Right forelimb (tissue), 1 donor: Measurements from ENCODE around the gene RPUSD3.
A peak's percentile ranks its signal among the peaks of the same experiment; 100 is the strongest.
"Not testable (repeated sequence)": the region's sequence is repeated elsewhere in the genome, so short reads cannot be mapped to it uniquely, and the experiment has no call there.

ENCODE experiments used
- DNase-seq: peaks from one replicate; pipeline ENCODE4 v3.0.0-alpha.2; 2018

Gene RPUSD3, protein sequence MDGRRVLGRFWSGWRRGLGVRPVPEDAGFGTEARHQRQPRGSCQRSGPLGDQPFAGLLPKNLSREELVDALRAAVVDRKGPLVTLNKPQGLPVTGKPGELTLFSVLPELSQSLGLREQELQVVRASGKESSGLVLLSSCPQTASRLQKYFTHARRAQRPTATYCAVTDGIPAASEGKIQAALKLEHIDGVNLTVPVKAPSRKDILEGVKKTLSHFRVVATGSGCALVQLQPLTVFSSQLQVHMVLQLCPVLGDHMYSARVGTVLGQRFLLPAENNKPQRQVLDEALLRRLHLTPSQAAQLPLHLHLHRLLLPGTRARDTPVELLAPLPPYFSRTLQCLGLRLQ

DNA sequence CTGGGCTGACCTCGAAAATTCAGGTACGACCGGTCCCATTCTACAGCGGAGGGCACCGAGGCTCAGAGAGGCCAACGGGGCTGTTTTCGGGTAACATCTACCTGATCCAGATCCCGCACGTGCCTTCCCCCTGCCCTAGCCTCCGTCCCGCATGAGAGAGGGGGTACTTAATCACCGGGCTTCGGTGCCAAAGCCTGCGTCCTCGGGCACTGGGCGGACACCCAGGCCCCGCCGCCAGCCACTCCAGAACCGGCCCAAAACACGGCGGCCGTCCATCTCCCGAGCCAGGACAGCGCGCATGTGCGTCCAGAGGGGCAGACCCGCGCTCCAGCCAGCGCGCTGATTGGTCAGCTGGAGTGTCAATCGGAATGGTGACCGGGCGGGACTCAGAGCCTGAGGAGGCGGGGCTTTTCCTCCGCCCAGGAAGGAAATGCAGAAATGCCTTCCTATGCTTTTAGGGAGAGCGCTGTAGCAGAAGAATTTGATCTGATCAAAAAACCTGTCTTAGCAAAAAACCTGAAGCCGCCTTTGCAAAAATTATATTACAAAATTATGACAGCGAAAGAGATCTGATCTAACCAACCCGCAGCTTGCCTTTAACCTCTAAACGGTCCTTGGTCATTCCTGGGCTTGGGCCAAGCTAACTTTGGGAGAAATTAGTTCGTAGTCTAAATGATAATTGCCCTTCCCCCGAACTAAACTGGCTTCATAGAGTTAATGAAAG is at the start of gene RPUSD3:
RPUSD3 (minus strand) TSS at position 294 of the 724 bp plus-strand sequence; CDS start at position 276, 18 bp downstream.
- DNase-seq = peak; percentile 98

- DNase-seq = no peak
Measured at GRCh38 chr3:9891072-9891622, 47.3 kb upstream of the RPUSD3 start.

DNA sequence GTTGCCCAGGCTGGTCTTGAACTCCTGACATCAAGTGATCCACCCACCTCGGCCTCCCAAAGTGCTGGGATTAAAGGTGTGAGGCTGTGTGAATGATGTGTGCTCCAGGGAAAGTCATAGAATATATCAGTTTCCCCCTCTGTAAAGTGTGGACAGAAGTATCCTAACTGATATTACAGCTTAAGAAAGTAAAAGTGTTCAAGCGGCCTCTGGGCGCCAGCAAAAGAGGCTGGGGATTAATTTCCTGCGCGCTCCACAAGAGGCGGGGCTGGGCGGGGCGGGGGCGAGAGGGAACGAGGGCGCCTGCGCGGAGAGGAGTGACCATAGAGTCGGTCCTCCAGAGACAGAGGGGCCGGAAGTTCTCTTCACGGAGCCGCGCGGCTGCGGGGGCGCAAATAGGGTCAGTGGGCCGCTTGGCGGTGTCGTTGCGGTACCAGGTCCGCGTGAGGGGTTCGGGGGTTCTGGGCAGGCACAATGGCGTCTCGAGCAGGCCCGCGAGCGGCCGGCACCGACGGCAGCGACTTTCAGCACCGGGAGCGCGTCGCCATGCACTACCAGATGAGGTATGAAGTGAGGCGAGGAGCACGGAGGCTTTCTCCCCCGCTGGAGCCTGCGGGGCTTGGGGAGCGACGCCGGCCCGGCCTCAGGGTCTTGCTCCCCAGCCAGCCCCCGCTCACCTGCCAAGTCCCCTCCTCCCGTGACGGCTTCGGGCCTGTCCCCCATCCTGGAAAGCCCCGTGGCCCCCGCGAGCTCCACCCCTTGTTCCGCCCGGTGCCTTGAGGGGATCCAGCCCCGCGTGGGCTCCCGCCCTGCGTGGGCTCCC is 46.7 kb upstream of the RPUSD3 start, which contains the start of gene JAGN1:
JAGN1 (plus strand) TSS at position 362 of the 823 bp plus-strand sequence; CDS start at position 475, 113 bp downstream.
- DNase-seq = peak; percentile 96

- no peak for DNase-seq
Measured at GRCh38 chr3:9889405-9889804, 45.6 kb upstream of the RPUSD3 start.

DNA sequence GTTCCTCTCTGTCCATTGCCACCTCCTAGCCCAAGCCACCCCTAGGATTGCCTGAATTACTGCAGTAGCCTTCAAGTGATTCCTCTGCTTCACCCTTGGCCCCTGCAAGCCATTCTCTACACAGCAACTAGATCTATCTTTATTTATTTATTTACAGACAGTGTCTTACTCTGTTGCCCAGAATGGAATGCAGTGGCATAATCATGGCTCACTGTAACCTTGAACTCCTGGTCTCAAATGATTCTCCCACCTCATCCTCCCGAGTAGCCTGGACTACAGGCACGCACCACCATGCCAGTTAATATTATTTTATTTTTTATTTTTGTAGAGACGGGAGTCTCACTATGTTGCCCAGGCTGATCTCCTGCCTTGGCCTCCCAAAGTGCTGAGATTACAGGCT is 44.7 kb upstream of the RPUSD3 start:
- DNase-seq = no peak

DNA sequence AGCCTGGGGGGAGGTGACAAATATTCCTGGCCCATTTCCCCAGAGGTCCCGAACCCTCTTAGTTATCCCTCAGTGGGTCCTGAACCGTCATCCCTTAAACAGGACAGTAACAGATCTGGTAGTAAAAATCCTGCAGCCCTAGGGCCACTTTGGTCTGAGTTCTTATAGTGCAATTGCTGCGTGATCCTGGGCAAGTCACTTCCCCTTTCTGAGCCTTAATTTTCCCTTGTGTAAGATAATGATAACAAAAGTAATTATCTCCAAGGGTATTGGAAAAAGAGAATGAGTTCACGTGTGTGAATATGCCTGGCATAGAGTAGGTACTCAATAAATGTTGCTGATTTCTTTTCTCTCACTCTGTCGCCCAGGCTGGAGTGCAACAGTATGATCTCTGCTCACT is 43.7 kb upstream of the RPUSD3 start:
- no peak for DNase-seq

DNA sequence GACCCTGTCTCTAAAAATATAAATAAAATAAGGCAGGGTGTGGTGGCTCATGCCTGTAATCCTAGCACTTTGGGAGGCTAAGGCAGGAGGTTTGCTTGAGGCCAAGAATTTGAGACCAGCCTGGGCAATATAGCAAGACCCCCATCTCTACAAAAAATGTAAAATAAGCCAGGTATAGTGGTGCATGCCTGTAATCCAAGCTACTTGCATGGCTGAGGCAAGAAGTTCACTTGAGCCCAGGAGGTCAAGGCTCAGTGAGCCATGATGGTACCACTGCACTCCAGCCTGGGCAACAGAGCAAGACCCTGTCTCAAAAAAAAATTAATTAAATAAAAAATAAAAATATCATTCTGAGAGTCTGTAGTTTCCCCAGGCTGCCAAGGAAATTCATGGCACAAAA is 42.5 kb upstream of the RPUSD3 start:
- DNase-seq = no peak

DNA sequence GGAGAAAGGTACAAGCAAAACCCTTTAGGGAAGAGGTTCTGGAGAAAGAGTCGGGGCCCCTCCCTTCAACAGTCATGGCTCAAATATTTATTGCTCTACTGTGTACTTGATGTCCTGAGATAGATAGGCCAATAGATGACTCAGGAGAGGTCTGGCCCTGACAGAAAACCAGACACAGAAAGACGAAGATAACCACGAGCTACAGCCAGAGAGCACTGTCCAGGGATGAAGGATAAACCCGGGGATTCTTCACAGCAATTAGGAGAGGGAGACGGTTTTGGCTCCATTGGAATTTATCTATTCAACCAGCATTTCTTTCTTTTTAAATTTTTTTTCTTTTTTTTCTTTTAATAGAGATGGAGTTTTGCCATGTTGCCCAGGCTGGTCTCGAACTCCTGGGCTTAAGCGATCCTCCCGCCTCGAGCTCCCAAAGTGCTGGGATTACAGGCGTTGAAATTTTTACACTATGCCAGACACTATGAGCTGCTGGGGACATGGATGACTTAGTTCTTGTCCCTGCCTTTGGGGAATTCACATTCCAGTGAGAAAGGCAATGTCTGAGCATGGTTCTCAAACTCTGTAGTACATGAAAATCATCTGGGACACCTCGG is 40.9 kb upstream of the RPUSD3 start:
- DNase-seq = no peak

DNA sequence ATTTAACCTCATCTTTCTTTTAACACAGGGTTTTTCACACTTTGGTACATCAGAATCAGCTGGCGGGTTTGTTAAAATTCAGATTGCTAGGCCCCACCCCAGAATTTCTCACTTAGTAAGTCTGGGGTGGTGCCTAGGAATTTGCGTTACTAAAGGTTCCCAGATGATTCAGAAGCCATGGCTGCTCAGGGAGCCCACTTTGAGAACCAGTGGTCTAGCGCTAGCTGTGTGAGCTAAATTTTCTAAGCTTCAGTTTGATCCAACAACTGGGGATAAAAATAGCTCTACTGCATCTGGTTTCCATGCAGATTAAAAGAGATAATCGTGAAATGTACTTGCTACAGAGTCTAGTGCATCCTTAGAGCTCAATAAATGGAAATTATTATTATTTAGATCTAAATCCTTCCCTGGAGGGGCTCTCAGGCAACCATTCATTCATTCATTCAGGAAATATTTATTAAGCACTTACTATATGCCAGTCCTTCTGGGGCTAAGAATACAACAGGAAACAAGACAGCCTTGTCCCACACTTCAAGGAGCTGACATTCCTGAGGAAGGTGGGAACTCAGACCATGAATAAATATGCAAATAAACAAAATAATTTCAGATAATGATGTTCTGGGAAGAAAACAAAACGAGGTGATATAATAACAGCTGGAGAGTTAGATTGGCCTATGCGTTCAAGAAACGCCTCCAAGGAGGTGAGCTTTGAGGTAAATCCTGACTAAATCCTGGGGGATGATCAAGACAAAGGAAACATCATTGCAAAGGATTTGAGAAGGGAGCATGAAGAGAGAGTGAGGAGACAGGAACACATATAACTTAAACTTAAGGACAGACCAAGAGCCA is 40.1 kb upstream of the RPUSD3 start:
- no peak for DNase-seq

GRCh38 chr3:9881441-9881840 is 37.6 kb upstream of the RPUSD3 start:
- no peak for DNase-seq

GRCh38 chr3:9879830-9880549 is 36.2 kb upstream of the RPUSD3 start, which contains the start of gene CIDEC:
Gene CIDEC, minus strand, starts transcription at chr3:9880253. Its CDS starts 1,767 bp downstream, at chr3:9878486.
- no peak for DNase-seq

GRCh38 chr3:9878700-9879099 is 34.9 kb upstream of the RPUSD3 start:
- DNase-seq = no peak

DNA sequence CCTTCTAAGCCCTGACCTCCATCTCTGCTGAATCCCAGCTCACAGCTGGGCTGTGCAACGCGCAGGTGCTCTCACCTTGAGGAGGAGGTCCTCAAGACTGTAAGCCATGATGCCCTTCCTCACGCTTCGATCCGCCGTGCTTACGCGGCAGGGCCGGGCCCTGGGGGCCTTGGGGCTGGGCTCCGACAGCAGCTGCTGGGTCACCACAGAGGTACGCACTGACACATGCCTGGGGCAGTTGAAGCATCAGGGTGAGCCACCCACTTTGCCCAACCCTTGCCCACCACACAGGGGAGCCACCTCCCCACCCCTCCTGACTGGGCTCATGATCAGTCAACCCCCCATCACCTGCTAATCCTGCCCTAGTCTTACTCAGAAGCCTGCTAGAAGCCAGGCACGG is 33.2 kb upstream of the RPUSD3 start:
- DNase-seq = no peak

GRCh38 chr3:9876255-9876654 is 32.4 kb upstream of the RPUSD3 start:
- DNase-seq = not testable (repeated sequence)

DNA sequence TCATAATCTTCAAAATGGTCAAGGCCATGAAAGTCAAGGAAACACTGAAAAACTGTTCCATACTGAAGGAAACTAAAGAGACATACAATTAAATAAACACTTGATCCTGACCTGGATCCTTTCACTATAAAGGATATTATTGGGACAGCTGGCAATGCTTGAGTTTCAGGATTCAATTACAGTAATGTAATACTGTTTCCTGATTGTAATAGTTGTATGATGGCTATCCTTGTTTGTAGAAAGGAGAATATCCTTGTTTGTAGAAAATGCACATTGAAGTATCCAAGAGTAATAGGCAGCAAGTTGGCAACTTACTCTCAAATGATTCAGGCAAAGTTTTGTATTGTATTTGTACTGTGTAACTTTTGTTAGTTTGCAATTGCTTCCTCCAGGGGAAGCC is 31.6 kb upstream of the RPUSD3 start:
- no peak for DNase-seq

DNA sequence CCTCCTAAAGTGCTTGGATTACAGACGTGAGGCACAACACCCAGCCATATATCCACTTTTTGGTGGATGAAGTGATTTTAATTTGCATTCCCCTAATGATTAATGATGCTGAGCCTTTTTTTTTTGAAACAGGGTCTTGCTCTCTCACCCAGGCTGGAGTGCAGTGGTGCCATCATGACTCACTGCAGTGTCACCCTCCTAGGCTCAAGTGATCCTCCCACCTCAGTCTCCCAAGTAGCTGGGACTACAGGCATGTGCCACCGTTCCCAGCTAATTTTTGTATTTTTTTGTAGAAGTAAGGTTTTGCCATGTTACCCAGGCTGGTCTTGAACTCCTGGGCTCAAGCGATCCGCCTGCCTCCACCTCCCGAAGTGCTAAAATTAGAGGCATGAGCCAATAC is 28.3 kb upstream of the RPUSD3 start:
- DNase-seq = not testable (repeated sequence)

GRCh38 chr3:9870978-9871377 is 27.2 kb upstream of the RPUSD3 start:
- DNase-seq = no peak

- DNase-seq = no peak
Measured at GRCh38 chr3:9869955-9870354, 26.1 kb upstream of the RPUSD3 start.

- DNase-seq = no peak
Measured at GRCh38 chr3:9867106-9867505, 23.3 kb upstream of the RPUSD3 start.

GRCh38 chr3:9866639-9867038 is 22.8 kb upstream of the RPUSD3 start:
- DNase-seq = no peak
